ENCODE results near the gene LRRC19.

LRRC19 gene

GRCh38 chr9:27005491-27005890 lies at the start of gene LRRC19:
TSS of gene LRRC19 (minus strand) at chr9:27005672. CDS start at chr9:26999694, 5,978 bp downstream.
- FAIRE-seq (no peak), DNase-seq (ENCODE audit: extremely low spot score, insufficient read length, low read depth) (no peak)

GRCh38 chr9:27054841-27055240 lies 49.4 kb upstream of the LRRC19 start:
- FAIRE-seq = no peak
- DNase-seq (ENCODE audit: extremely low spot score, insufficient read length, low read depth) = no peak

GRCh38 chr9:27054125-27054524 lies 48.7 kb upstream of the LRRC19 start:
- DNase-seq (ENCODE audit: extremely low spot score, insufficient read length, low read depth) = no peak
- FAIRE-seq = no peak

GRCh38 chr9:27053369-27054022 lies 48.0 kb upstream of the LRRC19 start:
- peak; percentile 12 for FAIRE-seq
- no peak for DNase-seq (ENCODE audit: extremely low spot score, insufficient read length, low read depth)

GRCh38 chr9:27047136-27047535 lies 41.7 kb upstream of the LRRC19 start:
- DNase-seq (ENCODE audit: extremely low spot score, insufficient read length, low read depth) (no peak), FAIRE-seq (no peak)

GRCh38 chr9:27043176-27043575 lies 37.7 kb upstream of the LRRC19 start:
- no peak for FAIRE-seq
- DNase-seq (ENCODE audit: extremely low spot score, insufficient read length, low read depth) = no peak

- FAIRE-seq (no peak), DNase-seq (ENCODE audit: extremely low spot score, insufficient read length, low read depth) (no peak)
Observed at GRCh38 chr9:27042476-27042875, 37.0 kb upstream of the LRRC19 start.

GRCh38 chr9:27041746-27042145 lies 36.3 kb upstream of the LRRC19 start:
- FAIRE-seq = no peak
- no peak for DNase-seq (ENCODE audit: extremely low spot score, insufficient read length, low read depth)

GRCh38 chr9:27037499-27037898 lies 32.0 kb upstream of the LRRC19 start:
- DNase-seq (ENCODE audit: extremely low spot score, insufficient read length, low read depth) (no peak), FAIRE-seq (no peak)

- FAIRE-seq = peak; percentile 87
- peak; percentile 14 for DNase-seq (ENCODE audit: extremely low spot score, insufficient read length, low read depth)
Observed at GRCh38 chr9:27033815-27034403, 28.4 kb upstream of the LRRC19 start.

GRCh38 chr9:27029186-27029585 lies 23.7 kb upstream of the LRRC19 start:
- FAIRE-seq (no peak), DNase-seq (ENCODE audit: extremely low spot score, insufficient read length, low read depth) (no peak)

- FAIRE-seq (no peak), DNase-seq (ENCODE audit: extremely low spot score, insufficient read length, low read depth) (no peak)
Observed at GRCh38 chr9:27022920-27023319, 17.4 kb upstream of the LRRC19 start.

GRCh38 chr9:27019589-27019988 lies 14.1 kb upstream of the LRRC19 start:
- no peak for FAIRE-seq
- no peak for DNase-seq (ENCODE audit: extremely low spot score, insufficient read length, low read depth)

GRCh38 chr9:27003426-27004077 lies 1.9 kb downstream of the LRRC19 start:
- FAIRE-seq (peak; percentile 31), DNase-seq (ENCODE audit: extremely low spot score, insufficient read length, low read depth) (no peak)

- FAIRE-seq (no peak), DNase-seq (ENCODE audit: extremely low spot score, insufficient read length, low read depth) (no peak)
Observed at GRCh38 chr9:26995810-26996209, 9.7 kb downstream of the LRRC19 start.

- FAIRE-seq = peak; percentile 5
Observed at GRCh38 chr9:26983340-26983739, 22.1 kb downstream of the LRRC19 start.

GRCh38 chr9:26975728-26976707 lies 29.5 kb downstream of the LRRC19 start:
- DNase-seq (ENCODE audit: extremely low spot score, insufficient read length, low read depth) = no peak
- FAIRE-seq = no peak

More at GRCh38 chr9:26983340-26983739, 22.1 kb downstream of the LRRC19 start:
- no peak for DNase-seq (ENCODE audit: extremely low spot score, insufficient read length, low read depth)

- FAIRE-seq (no peak), DNase-seq (ENCODE audit: extremely low spot score, insufficient read length, low read depth) (no peak)
Observed at GRCh38 chr9:26974927-26975326, 30.5 kb downstream of the LRRC19 start.

- no peak for DNase-seq (ENCODE audit: extremely low spot score, insufficient read length, low read depth)
- FAIRE-seq = no peak
Observed at GRCh38 chr9:26973989-26974388, 31.5 kb downstream of the LRRC19 start.

GRCh38 chr9:26971721-26972120 lies 33.8 kb downstream of the LRRC19 start:
- FAIRE-seq (no peak), DNase-seq (ENCODE audit: extremely low spot score, insufficient read length, low read depth) (no peak)
